Measurements from ENCODE around the gene CIRBP. TPM values are rescaled to one million over a fixed set of nuclear protein-coding genes. Genes with fewer than 3 reads are reported as not detected.
"Not testable (repeated sequence)": the region's sequence is repeated elsewhere in the genome, so short reads cannot be mapped to it uniquely, and the experiment has no call there.

The CIRBP gene
- total RNA-seq, 1 experiment from 2014 or later, result 136 TPM

DNA sequence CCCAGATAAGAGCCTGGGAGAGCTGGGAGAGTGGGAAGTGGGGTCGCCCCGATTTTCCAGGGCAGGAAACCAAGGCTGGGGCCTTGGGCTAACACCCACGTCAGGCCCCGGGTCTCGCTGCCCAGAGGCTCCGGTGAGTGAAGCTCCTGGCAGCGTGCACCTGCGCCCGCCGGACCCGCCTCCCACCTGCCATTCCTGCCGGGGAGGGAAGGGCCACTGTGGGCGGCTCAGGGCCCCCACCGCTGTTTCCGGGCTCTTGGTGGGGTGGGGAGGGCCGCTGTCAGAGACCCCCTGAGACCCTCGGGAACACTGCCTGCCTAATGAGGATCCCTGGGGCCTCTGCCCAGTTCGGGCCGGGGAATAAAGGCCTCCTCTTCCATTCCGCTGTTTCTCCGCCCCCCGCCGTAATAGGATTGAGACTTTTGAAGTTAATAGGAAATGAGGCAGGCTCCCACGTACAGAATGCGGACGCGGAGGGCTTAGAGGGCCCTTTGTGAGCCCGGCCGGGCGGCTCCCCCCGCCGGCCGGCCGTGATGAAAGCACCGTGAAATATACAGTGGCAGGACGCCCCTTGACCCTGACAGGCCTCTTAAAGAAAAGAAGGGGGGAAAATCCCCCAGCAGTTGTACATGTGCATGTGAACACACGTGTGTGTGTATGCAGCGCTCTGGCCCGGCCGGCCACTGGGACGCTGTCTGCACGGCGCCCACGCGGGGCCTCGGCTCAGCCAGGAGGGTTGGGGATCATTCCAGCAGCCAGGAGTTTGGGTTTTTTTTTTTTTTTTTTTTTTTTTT, 49.7 kb downstream of the CIRBP start:
- Histone ChIP-seq H3F3A (ENCODE audit: low read length, unreplicated experiment) (no peaks in the 10 kb centered on the region), H2AFZ (ENCODE audit: low read length) (no peak overlapping the region), H3K9ac (ENCODE audit: low read length) (no peak overlapping the region), H3K4me2 (ENCODE audit: low read length) (no peak overlapping the region), H3K27me3 (ENCODE audit: low read length) (no peaks in the 10 kb centered on the region), H3K4me3 (ENCODE audit: low read length) (no peak overlapping the region), H4K20me1 (ENCODE audit: low read length) (no peaks in the 10 kb centered on the region), H3K36me3 (ENCODE audit: low read depth, low read length) (no peaks in the 10 kb centered on the region), H3K4me1 (ENCODE audit: insufficient read depth, low read length) (no peaks in the 10 kb centered on the region), H3K79me2 (ENCODE audit: low read length) (no peaks in the 10 kb centered on the region), H3K27ac (ENCODE audit: low read length) (no peak overlapping the region), H3K9me3 (ENCODE audit: low read length) (no peaks in the 10 kb centered on the region), H3K9me2 (replicated peaks; ENCODE audit: low read length) (no peaks in the 10 kb centered on the region)
- ATAC-seq (no peak), DNase-seq (no peak)
- BruUV-seq (replicated peaks), result no TSS peak
- POLR2A ChIA-PET (ENCODE audit: unreplicated experiment), result no interaction called here
- CTCF ChIA-PET, result no interaction called here
- intact Hi-C loops (cut with micrococcal nuclease), result no loop called here
- TF ChIP-seq EZH2 (IDR thresholded peaks at IDR 0.05; ENCODE audit: low read length, unreplicated experiment), result no peak
- no peak for TF ChIP-seq EZH2phosphoT487 (IDR thresholded peaks at IDR 0.05; ENCODE audit: borderline replicate concordance, low read length)
- TF ChIP-seq, protein P1, sequence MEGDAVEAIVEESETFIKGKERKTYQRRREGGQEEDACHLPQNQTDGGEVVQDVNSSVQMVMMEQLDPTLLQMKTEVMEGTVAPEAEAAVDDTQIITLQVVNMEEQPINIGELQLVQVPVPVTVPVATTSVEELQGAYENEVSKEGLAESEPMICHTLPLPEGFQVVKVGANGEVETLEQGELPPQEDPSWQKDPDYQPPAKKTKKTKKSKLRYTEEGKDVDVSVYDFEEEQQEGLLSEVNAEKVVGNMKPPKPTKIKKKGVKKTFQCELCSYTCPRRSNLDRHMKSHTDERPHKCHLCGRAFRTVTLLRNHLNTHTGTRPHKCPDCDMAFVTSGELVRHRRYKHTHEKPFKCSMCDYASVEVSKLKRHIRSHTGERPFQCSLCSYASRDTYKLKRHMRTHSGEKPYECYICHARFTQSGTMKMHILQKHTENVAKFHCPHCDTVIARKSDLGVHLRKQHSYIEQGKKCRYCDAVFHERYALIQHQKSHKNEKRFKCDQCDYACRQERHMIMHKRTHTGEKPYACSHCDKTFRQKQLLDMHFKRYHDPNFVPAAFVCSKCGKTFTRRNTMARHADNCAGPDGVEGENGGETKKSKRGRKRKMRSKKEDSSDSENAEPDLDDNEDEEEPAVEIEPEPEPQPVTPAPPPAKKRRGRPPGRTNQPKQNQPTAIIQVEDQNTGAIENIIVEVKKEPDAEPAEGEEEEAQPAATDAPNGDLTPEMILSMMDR (conservative IDR thresholded peaks at IDR 0.05; ENCODE audit: low read depth, low read length), result no peak

DNA sequence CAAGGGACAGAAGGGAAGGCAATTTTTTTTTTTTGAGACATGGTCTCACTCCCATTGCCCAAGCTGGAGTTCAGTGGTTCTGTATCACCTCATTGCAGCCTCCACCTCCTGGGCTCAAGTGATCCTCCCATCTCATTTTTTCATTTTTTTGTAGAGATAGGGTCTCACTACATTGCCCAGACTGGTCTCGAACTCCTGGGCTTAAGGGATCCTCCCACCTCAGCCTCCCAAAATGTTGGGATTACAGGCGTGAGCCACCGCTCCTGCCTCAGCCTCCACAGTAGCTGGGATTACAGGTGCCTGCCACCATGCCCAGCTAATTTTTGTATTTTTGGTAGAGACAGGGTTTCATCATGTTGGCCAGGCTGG, 51.1 kb downstream of the CIRBP start:
- H2AFZ ChIP-seq (ENCODE audit: low read length); DNase-seq; H3F3A ChIP-seq (ENCODE audit: low read length, unreplicated experiment); intact Hi-C loops (cut with micrococcal nuclease); H3K4me3 ChIP-seq (ENCODE audit: low read length); ATAC-seq; H3K79me2 ChIP-seq (ENCODE audit: low read length); H4K20me1 ChIP-seq (ENCODE audit: low read length); H3K27ac ChIP-seq (ENCODE audit: low read length); H3K27me3 ChIP-seq (ENCODE audit: low read length); H3K4me1 ChIP-seq (ENCODE audit: insufficient read depth, low read length); H3K9ac ChIP-seq (ENCODE audit: low read length); H3K4me2 ChIP-seq (ENCODE audit: low read length); H3K9me3 ChIP-seq (ENCODE audit: low read length); POLR2A ChIA-PET (ENCODE audit: unreplicated experiment); BruUV-seq (replicated peaks); CTCF ChIA-PET; H3K36me3 ChIP-seq (ENCODE audit: low read depth, low read length); H3K9me2 ChIP-seq (replicated peaks; ENCODE audit: low read length): not testable (repeated sequence)

DNA sequence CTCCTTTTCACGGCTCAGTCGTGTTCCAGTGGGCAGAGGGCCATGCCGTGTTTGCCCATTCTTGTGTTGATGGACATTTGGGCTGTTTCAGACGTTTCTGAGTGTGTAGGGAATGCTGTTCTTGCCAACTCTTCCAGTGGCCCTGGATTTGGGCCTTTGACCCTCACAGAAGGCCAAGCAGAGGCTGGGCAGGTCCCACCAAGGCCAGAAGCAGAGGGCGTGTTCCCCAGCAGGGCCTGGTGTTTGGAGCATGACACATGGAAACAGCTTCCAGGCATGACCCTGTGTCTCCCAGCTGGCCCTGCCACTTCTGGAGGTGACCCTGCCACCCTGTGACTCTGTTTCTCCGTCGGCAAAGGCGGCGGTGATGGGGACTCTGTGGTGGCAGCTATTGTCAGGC, 52.4 kb downstream of the CIRBP start:
- H3K9me2 ChIP-seq (replicated peaks; ENCODE audit: low read length), result no peaks in the 10 kb centered on the region
- CTCF ChIA-PET, result no interaction called here
- H3K27me3 ChIP-seq (ENCODE audit: low read length), result no peaks in the 10 kb centered on the region
- H3K9ac ChIP-seq (ENCODE audit: low read length), result no peak overlapping the region
- H2AFZ ChIP-seq (ENCODE audit: low read length), result no peak overlapping the region
- H3F3A ChIP-seq (ENCODE audit: low read length, unreplicated experiment), result no peaks in the 10 kb centered on the region
- ATAC-seq, result no peak
- intact Hi-C loops (cut with micrococcal nuclease), result no loop called here
- no peaks in the 10 kb centered on the region for H3K36me3 ChIP-seq (ENCODE audit: low read depth, low read length)
- DNase-seq, result no peak
- no peak overlapping the region for H3K27ac ChIP-seq (ENCODE audit: low read length)
- no peaks in the 10 kb centered on the region for H3K9me3 ChIP-seq (ENCODE audit: low read length)
- no peak overlapping the region for H3K4me2 ChIP-seq (ENCODE audit: low read length)
- H3K79me2 ChIP-seq (ENCODE audit: low read length), result no peaks in the 10 kb centered on the region
- TF ChIP-seq, protein P1 (conservative IDR thresholded peaks at IDR 0.05; ENCODE audit: low read depth, low read length), result no peak
- TF ChIP-seq EZH2phosphoT487 (IDR thresholded peaks at IDR 0.05; ENCODE audit: borderline replicate concordance, low read length), result no peak
- TF ChIP-seq EZH2 (IDR thresholded peaks at IDR 0.05; ENCODE audit: low read length, unreplicated experiment), result no peak
- no peaks in the 10 kb centered on the region for H4K20me1 ChIP-seq (ENCODE audit: low read length)
- H3K4me1 ChIP-seq (ENCODE audit: insufficient read depth, low read length), result peaks cover 5% of the 10 kb centered on the region; the same call in 1 of the 2 replicates
- no TSS peak for BruUV-seq (replicated peaks)
- H3K4me3 ChIP-seq (ENCODE audit: low read length), result no peak overlapping the region
- POLR2A ChIA-PET (ENCODE audit: unreplicated experiment), result no interaction called here
